Gastrocnemius medialis (tissue), 4 donors: ENCODE results near the gene PRKG1.

Source experiments
- CTCF ChIP-seq, 5 experiments: fragments of 450-650 bp in 3 of 5; fragments of 200-600 bp in 2 of 5; sonication (generic) in 2 of 5; IDR thresholded peaks in 4 of 5; conservative IDR thresholded peaks in 1 of 5; 1 replicate in 4 of 5; 2 replicates in 1 of 5; pipeline ENCODE4 v1.5.1; 2016 to 2019; ENCODE audit warnings: antibody characterized with exemption in 5 of 5, mild to moderate bottlenecking in 3 of 5, moderate library complexity in 3 of 5
- POLR2A ChIP-seq, 2 donors: fragments of 450-650 bp; IDR thresholded peaks; one replicate each; pipeline ENCODE4 v1.6.1; 2017; ENCODE audit warnings: antibody characterized with exemption in 2 of 2, mild to moderate bottlenecking in 2 of 2, moderate library complexity in 2 of 2

- no peak for TF ChIP-seq POLR2A (IDR thresholded peaks at IDR 0.05)
- TF ChIP-seq CTCF (IDR thresholded peaks at IDR 0.05 in 4 of 5, conservative IDR thresholded peaks at IDR 0.05 in 1 of 5), result no peak
Measured at GRCh38 chr10:51894771-51895578, 820.7 kb downstream of the PRKG1 start.
